ENCODE data around the gene ENTREP1. TPM values are rescaled to one million over a fixed set of nuclear protein-coding genes. Genes with fewer than 3 reads are reported as not detected.

Gene ENTREP1
- total and polyA plus RNA-seq, 2 experiments from 2014 or later, result 0.94 to 2.2 TPM

DNA sequence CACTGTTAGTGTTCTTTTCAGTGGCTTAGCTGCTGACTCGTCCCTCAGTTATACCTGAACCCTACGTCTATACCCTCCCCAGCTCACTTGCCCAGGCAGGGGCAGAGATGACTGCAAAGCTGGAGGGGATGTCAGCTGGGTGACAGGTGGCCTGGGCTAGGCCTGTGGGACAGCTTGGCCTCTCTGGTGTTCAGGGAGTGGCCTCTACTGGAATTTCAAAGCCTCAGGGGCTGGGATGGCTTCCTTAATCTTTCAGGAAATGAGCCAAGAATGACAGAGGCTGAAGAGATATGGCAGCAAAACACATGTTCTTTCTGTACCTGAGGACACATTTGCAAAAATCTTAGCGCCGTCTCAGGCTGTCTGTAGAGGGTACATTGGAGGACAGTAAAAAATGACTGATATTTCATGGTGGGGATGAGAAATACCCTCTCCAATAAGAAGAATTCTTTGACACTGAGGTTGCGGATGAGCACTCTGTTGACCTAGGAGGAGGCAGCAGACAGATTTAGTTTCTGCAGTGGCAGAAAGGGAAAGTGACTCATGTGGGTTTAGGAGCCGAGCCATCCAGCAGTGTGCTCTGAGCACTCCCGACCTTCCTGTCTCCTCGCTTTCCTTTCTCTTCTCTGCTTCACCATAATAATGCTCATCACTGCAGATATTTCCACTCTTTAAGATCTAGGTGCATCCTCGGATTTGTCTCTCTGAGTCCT is 54.4 kb downstream of the ENTREP1 start:
- no peak overlapping the region for H3K4me3 ChIP-seq
- H3K36me3 ChIP-seq (replicated peaks; ENCODE audit: insufficient read depth, low read depth), result no peaks in the 10 kb centered on the region
- no peak overlapping the region for H2AFZ ChIP-seq
- no peak overlapping the region for H3K27ac ChIP-seq
- no peak for TF ChIP-seq EZH2 (IDR thresholded peaks at IDR 0.05; ENCODE audit: borderline replicate concordance)
- TF ChIP-seq EZH2phosphoT487 (IDR thresholded peaks at IDR 0.05; ENCODE audit: low read depth, severe bottlenecking, unreplicated experiment), result no peak
- no peak for TF ChIP-seq CTCF (IDR thresholded peaks at IDR 0.05; ENCODE audit: poor library complexity)
- 78% methylated on average over 9 of the region's 9 CpGs for WGBS (ENCODE audit: low lambda C conversion rate, missing lambda C conversion rate)
- H4K20me1 ChIP-seq (ENCODE audit: insufficient read depth, poor library complexity, severe bottlenecking), result no peaks in the 10 kb centered on the region
- no peak for DNase-seq (ENCODE audit: low spot score)
- H3K4me2 ChIP-seq, result no peak overlapping the region
- no peaks in the 10 kb centered on the region for H3K4me1 ChIP-seq (ENCODE audit: insufficient read depth)
- H3K9me2 ChIP-seq (replicated peaks; ENCODE audit: insufficient read depth), result no peaks in the 10 kb centered on the region
- no peaks in the 10 kb centered on the region for H3K27me3 ChIP-seq
- H3K79me2 ChIP-seq, result no peaks in the 10 kb centered on the region
- no peaks in the 10 kb centered on the region for H3K9me3 ChIP-seq (ENCODE audit: low read depth)

GRCh38 chr9:69380301-69380700 is 55.3 kb downstream of the ENTREP1 start:
- no peak overlapping the region for H3K4me2 ChIP-seq
- WGBS (ENCODE audit: low lambda C conversion rate, missing lambda C conversion rate), result 79% methylated on average over 6 of the region's 6 CpGs
- no peaks in the 10 kb centered on the region for H3K27me3 ChIP-seq

DNA sequence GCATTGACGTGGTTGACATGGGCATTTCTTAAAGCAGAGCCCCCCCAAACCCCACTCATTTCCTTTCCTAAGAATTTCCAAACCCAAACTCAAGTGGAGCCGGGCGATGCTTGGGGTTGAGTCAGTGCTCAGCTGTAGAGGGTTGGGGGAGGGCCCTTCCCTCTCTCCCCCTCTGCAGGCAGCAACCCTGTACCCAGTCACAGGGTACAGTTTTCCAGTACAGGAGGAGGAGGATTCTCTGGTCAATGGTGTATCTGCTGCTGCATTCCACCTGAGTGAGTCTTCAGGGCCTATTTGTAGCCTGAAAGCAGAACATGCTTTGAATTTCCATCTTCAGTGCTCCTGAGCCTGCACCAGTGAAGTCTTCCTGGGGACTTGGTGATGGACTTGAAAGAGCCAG is 55.8 kb downstream of the ENTREP1 start:
- WGBS (ENCODE audit: low lambda C conversion rate, missing lambda C conversion rate), result 98% methylated on average over 3 of the region's 3 CpGs
- H3K4me2 ChIP-seq, result no peak overlapping the region
- H3K4me1 ChIP-seq (ENCODE audit: insufficient read depth), result no peaks in the 10 kb centered on the region
- H3K27me3 ChIP-seq, result no peaks in the 10 kb centered on the region
- H3K4me3 ChIP-seq, result no peak overlapping the region
- no peaks in the 10 kb centered on the region for H3K36me3 ChIP-seq (replicated peaks; ENCODE audit: insufficient read depth, low read depth)
- TF ChIP-seq EZH2 (IDR thresholded peaks at IDR 0.05; ENCODE audit: borderline replicate concordance) (no peak), EZH2phosphoT487 (IDR thresholded peaks at IDR 0.05; ENCODE audit: low read depth, severe bottlenecking, unreplicated experiment) (no peak), CTCF (IDR thresholded peaks at IDR 0.05; ENCODE audit: poor library complexity) (no peak)
- H3K27ac ChIP-seq, result no peak overlapping the region
- no peaks in the 10 kb centered on the region for H3K79me2 ChIP-seq
- no peak overlapping the region for H2AFZ ChIP-seq
- no peaks in the 10 kb centered on the region for H4K20me1 ChIP-seq (ENCODE audit: insufficient read depth, poor library complexity, severe bottlenecking)
- no peaks in the 10 kb centered on the region for H3K9me3 ChIP-seq (ENCODE audit: low read depth)
- no peaks in the 10 kb centered on the region for H3K9me2 ChIP-seq (replicated peaks; ENCODE audit: insufficient read depth)
- no peak for DNase-seq (ENCODE audit: low spot score)

More at GRCh38 chr9:69380301-69380700, 55.3 kb downstream of the ENTREP1 start:
- no peak overlapping the region for H3K27ac ChIP-seq
- no peak for TF ChIP-seq EZH2phosphoT487 (IDR thresholded peaks at IDR 0.05; ENCODE audit: low read depth, severe bottlenecking, unreplicated experiment)
- TF ChIP-seq EZH2 (IDR thresholded peaks at IDR 0.05; ENCODE audit: borderline replicate concordance), result no peak
- no peak for TF ChIP-seq CTCF (IDR thresholded peaks at IDR 0.05; ENCODE audit: poor library complexity)
- H3K4me3 ChIP-seq, result no peak overlapping the region
- no peaks in the 10 kb centered on the region for H3K79me2 ChIP-seq
- DNase-seq (ENCODE audit: low spot score), result no peak
- H3K36me3 ChIP-seq (replicated peaks; ENCODE audit: insufficient read depth, low read depth), result no peaks in the 10 kb centered on the region
- no peaks in the 10 kb centered on the region for H3K9me3 ChIP-seq (ENCODE audit: low read depth)
- H4K20me1 ChIP-seq (ENCODE audit: insufficient read depth, poor library complexity, severe bottlenecking), result no peaks in the 10 kb centered on the region
- no peaks in the 10 kb centered on the region for H3K4me1 ChIP-seq (ENCODE audit: insufficient read depth)
- no peaks in the 10 kb centered on the region for H3K9me2 ChIP-seq (replicated peaks; ENCODE audit: insufficient read depth)
- H2AFZ ChIP-seq, result no peak overlapping the region
